Peyer's patch (tissue), 4 donors: Measurements from ENCODE around the gene METTL21A. TPM values are rescaled to one million over a fixed set of nuclear protein-coding genes. Genes with fewer than 3 reads are reported as not detected.
"Not testable (repeated sequence)": the region's sequence is repeated elsewhere in the genome, so short reads cannot be mapped to it uniquely, and the experiment has no call there.

ENCODE experiments used
- DNase-seq, 3 donors: peaks; one replicate each; pipeline ENCODE4 v3.0.0-alpha.2; 2017 to 2019
- H3K27ac ChIP-seq, 4 donors: fragments of 200-600 bp; sonication (generic); one replicate each; pipeline ENCODE4 v1.5.1; 2016 to 2019
- H3K27me3 ChIP-seq, 2 donors: fragments of 200-600 bp; sonication (generic); one replicate each; pipeline ENCODE4 v1.5.1; 2019
- H3K36me3 ChIP-seq, 3 donors: fragments of 200-600 bp; sonication (generic); one replicate each; pipeline ENCODE4 v1.5.1; 2016 to 2019
- H3K4me1 ChIP-seq, 4 donors: fragments of 200-600 bp; sonication (generic); one replicate each; pipeline ENCODE4 v1.5.1; 2016 to 2019
- H3K4me3 ChIP-seq, 4 donors: fragments of 200-600 bp; sonication (generic); 1 replicate in 3 of 4; 2 replicates in 1 of 4; pipeline ENCODE4 v1.5.1; 2016 to 2019; ENCODE audit warnings: mild to moderate bottlenecking in 1 of 4
- H3K9me3 ChIP-seq, 4 donors: fragments of 200-600 bp; sonication (generic); one replicate each; pipeline ENCODE4 v1.5.1; 2016 to 2019; ENCODE audit warnings: mild to moderate bottlenecking in 1 of 4
- CTCF ChIP-seq, 6 experiments: fragments of 450-650 bp in 4 of 6; fragments of 200-600 bp in 2 of 6; sonication (generic) in 1 of 6; IDR thresholded peaks; one replicate each; pipeline ENCODE4 v1.5.1; 2017 to 2019; ENCODE audit warnings: antibody characterized with exemption in 6 of 6, mild to moderate bottlenecking in 3 of 6, moderate library complexity in 1 of 6
- POLR2A ChIP-seq, 2 donors: fragments of 450-650 bp; IDR thresholded peaks; one replicate each; pipeline ENCODE4 v1.5.1; 2017; ENCODE audit warnings: antibody characterized with exemption in 2 of 2, mild to moderate bottlenecking in 2 of 2, moderate library complexity in 2 of 2
- total RNA-seq, 4 donors: library from RNA; depleted of rRNA; stranded (reverse); fragments of >200 nt; gene quantifications; one replicate each; pipeline ENCODE4 v1.1.0, GENCODE V29; 2016

METTL21A gene
- total RNA-seq, 4 donors from 2014 or later = 7.0 to 23.1 (median 9.0) TPM

DNA sequence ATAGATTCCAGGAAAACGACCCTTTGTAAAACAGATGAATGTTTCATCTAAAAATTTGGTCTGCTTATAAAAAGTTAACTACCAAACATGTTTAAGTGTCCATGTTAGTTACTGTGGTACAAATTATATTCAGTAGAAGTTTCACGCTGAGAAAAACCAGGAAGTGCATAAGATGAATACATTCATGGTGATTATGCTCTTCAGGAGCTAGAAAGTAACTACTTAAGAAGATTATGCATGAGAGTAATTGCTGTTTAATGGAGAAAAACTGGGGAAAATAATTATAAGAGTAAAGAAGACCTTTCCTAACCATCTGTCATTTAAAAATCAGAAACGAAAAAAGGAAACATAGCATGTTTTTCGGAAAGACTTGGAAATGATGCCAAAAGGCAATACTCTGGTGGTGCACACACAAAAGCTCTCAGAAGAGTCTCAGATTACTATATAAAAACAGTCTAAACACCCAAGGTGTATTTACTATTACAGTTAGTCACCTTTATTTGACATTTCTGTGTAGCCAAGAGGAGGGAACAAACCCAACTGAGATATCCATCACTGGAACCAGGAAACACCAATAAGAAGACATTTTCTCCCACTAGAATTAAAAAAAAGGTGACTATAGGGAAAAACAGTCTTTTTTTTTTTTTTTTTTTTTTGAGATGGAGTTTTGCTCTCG, 38.8 kb upstream of the METTL21A start:
- no peak for DNase-seq
- H3K27me3 ChIP-seq = no peaks in the 10 kb centered on the region
- H3K9me3 ChIP-seq = no peaks in the 10 kb centered on the region
- H3K4me3 ChIP-seq = no peak overlapping the region
- no peaks in the 10 kb centered on the region for H3K4me1 ChIP-seq
- TF ChIP-seq POLR2A (IDR thresholded peaks at IDR 0.05) (no peak), CTCF (IDR thresholded peaks at IDR 0.05) (no peak)
- peak overlapping the region in 2 of 4 donors; percentile 52 to 56 for H3K27ac ChIP-seq
- no peaks in the 10 kb centered on the region for H3K36me3 ChIP-seq

GRCh38 chr2:207662203-207662602, 37.0 kb upstream of the METTL21A start:
- H3K27ac ChIP-seq = peak overlapping the region in 2 of 4 donors; percentile 52 to 56
- DNase-seq = peak in 2 of 3 donors; percentile 65 to 75
- H3K4me3 ChIP-seq = no peak overlapping the region

GRCh38 chr2:207660994-207661393, 35.8 kb upstream of the METTL21A start:
- H3K4me1 ChIP-seq = no peaks in the 10 kb centered on the region
- H3K4me3 ChIP-seq = no peak overlapping the region
- H3K27ac ChIP-seq = no peak overlapping the region
- H3K36me3 ChIP-seq = no peaks in the 10 kb centered on the region
- no peaks in the 10 kb centered on the region for H3K9me3 ChIP-seq
- H3K27me3 ChIP-seq = no peaks in the 10 kb centered on the region
- DNase-seq = no peak
- TF ChIP-seq CTCF (IDR thresholded peaks at IDR 0.05) = no peak
- no peak for TF ChIP-seq POLR2A (IDR thresholded peaks at IDR 0.05)

More at GRCh38 chr2:207662203-207662602, 37.0 kb upstream of the METTL21A start:
- TF ChIP-seq CTCF (IDR thresholded peaks at IDR 0.05) (no peak), POLR2A (IDR thresholded peaks at IDR 0.05) (no peak)
- Histone ChIP-seq H3K36me3 (no peaks in the 10 kb centered on the region), H3K9me3 (no peaks in the 10 kb centered on the region), H3K4me1 (no peaks in the 10 kb centered on the region), H3K27me3 (no peaks in the 10 kb centered on the region)

- Histone ChIP-seq H3K4me3 (no peak overlapping the region), H3K27ac (no peak overlapping the region), H3K36me3 (no peaks in the 10 kb centered on the region), H3K4me1 (no peaks in the 10 kb centered on the region), H3K9me3 (no peaks in the 10 kb centered on the region), H3K27me3 (no peaks in the 10 kb centered on the region)
- no peak for TF ChIP-seq CTCF (IDR thresholded peaks at IDR 0.05)
- no peak for TF ChIP-seq POLR2A (IDR thresholded peaks at IDR 0.05)
- DNase-seq = no peak
Observed at GRCh38 chr2:207658156-207658555, 33.0 kb upstream of the METTL21A start.

DNA sequence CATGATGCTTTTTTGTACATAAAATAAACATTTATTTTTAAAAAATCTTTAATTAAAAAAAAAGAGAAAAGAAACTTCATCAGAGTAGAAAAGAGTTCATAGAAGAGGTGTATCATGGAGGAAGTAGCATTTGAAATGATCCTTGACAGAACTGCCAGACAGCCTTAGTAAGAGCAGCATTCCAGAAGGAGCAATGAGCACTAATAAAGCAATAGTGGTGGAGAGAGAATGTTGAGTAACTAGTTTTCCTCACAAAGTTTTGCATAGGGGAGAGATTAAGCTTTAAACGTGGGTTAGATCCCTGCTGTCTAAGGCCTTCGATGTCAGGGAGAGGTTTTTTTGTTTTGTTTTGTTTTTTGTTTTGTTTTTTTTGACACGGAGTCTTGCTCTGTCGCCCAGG, 29.8 kb upstream of the METTL21A start:
- H3K36me3 ChIP-seq = no peaks in the 10 kb centered on the region
- no peak overlapping the region for H3K4me3 ChIP-seq
- H3K27ac ChIP-seq = no peak overlapping the region
- no peaks in the 10 kb centered on the region for H3K9me3 ChIP-seq
- TF ChIP-seq POLR2A (IDR thresholded peaks at IDR 0.05) (no peak), CTCF (IDR thresholded peaks at IDR 0.05) (no peak)
- H3K27me3 ChIP-seq = no peaks in the 10 kb centered on the region
- no peak for DNase-seq
- H3K4me1 ChIP-seq = no peaks in the 10 kb centered on the region

DNA sequence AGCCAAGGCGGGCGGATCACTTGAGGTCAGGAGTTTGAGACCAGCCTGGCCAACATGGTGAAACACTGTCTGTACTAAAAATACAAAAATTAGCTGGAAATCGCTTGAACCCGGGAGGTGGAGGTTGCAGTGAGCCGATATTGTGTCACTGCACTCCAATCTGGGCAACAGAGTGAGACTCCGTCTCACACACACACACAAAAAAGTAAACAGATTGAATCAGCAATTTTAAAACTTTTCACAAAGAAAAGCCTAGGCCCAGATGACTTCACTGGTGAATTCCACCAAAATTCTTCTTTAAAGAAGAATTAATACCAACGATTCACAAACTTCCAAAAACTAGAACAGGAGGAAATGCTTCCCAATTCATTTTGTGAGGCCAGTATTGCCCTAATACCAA, 21.4 kb upstream of the METTL21A start:
- not testable (repeated sequence) for H3K4me3 ChIP-seq, H3K36me3 ChIP-seq, DNase-seq, H3K9me3 ChIP-seq, H3K27ac ChIP-seq, H3K4me1 ChIP-seq, H3K27me3 ChIP-seq
